8988T (cell line): ENCODE results near the gene PDLIM4.

Experiments used
- DNase-seq: peaks from one replicate; pipeline ENCODE4 v3.0.0; 2011

PDLIM4 gene

GRCh38 chr5:132293066-132293991 is 35.8 kb downstream of the PDLIM4 start:
- peak; percentile 66 for DNase-seq

GRCh38 chr5:132293992-132294727 is 36.7 kb downstream of the PDLIM4 start, which contains the start of gene SLC22A4:
Gene SLC22A4 (plus strand): TSS chr5:132294394. CDS start chr5:132294617, 223 bp downstream.
- peak; percentile 88 for DNase-seq

GRCh38 chr5:132294728-132295504 is 37.4 kb downstream of the PDLIM4 start:
- no peak for DNase-seq

- DNase-seq, result no peak
Observed at GRCh38 chr5:132295505-132296411, 38.3 kb downstream of the PDLIM4 start.

- no peak for DNase-seq
Observed at GRCh38 chr5:132296412-132297016, 39.0 kb downstream of the PDLIM4 start.

GRCh38 chr5:132297211-132297940 is 39.9 kb downstream of the PDLIM4 start:
- DNase-seq, result no peak

- no peak for DNase-seq
Observed at GRCh38 chr5:132298298-132299212, 41.1 kb downstream of the PDLIM4 start.

GRCh38 chr5:132299917-132300316 is 42.4 kb downstream of the PDLIM4 start:
- no peak for DNase-seq

- DNase-seq, result no peak
Observed at GRCh38 chr5:132300577-132301343, 43.3 kb downstream of the PDLIM4 start.

GRCh38 chr5:132301344-132302271 is 44.1 kb downstream of the PDLIM4 start:
- DNase-seq, result no peak

GRCh38 chr5:132302413-132302812 is 44.9 kb downstream of the PDLIM4 start:
- DNase-seq, result no peak

GRCh38 chr5:132303589-132303988 is 46.1 kb downstream of the PDLIM4 start:
- no peak for DNase-seq

- DNase-seq, result no peak
Observed at GRCh38 chr5:132305420-132305819, 47.9 kb downstream of the PDLIM4 start.

GRCh38 chr5:132308701-132309100 is 51.2 kb downstream of the PDLIM4 start:
- DNase-seq, result no peak

- DNase-seq, result no peak
Observed at GRCh38 chr5:132309679-132310078, 52.2 kb downstream of the PDLIM4 start.

- DNase-seq, result no peak
Observed at GRCh38 chr5:132310141-132310834, 52.8 kb downstream of the PDLIM4 start.

- no peak for DNase-seq
Observed at GRCh38 chr5:132313366-132313765, 55.9 kb downstream of the PDLIM4 start.
